NCI-H187 treated with DMSO at 0.1 percent for 48 hours (cell line): ENCODE results near the gene TRANK1.
"Not testable (repeated sequence)": the region's sequence is repeated elsewhere in the genome, so short reads cannot be mapped to it uniquely, and the experiment has no call there.

Experiments used
- DNase-seq: peaks from one replicate; lab custom pipeline; 2025; lab: John Stamatoyannopoulos, UW

Gene TRANK1

DNA sequence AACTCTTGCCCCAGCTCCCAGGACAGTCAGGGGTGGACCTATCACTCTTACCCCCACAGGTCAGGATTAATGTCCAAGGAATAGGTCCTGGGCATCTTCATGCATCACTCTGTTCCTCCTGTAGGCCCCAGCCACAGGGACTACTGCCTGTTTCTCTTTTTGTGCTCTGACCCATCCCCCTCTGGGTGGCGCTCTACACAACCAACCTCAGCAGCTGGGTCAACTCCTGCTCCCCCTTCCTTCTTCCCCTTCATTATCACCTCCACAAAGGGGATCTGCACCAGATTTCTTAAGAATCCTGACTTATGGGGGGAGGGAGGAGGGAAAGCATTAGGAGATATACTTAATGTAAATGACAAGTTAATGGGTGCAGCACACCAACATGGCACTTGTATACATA lies 12.2 kb upstream of the TRANK1 start:
- no peak for DNase-seq

DNA sequence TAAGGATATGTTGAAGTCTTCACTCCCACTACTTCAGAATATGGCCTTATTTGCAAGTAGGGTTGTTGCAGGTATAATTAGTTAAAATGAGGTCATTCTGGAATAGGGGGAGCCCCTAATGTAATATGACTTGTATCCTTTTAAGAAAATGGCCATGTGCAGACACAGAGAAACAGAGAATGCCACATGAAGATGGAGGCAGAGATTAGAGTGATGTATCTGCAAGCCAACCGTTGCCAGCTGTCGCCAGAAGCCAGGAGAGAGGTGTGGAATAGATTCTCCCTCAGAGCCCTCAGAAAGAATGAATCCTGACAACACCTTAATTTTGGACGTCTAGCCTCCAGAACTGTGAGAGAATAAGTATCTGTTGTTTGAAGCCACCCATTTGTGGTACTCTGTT lies 11.3 kb upstream of the TRANK1 start:
- no peak for DNase-seq

DNA sequence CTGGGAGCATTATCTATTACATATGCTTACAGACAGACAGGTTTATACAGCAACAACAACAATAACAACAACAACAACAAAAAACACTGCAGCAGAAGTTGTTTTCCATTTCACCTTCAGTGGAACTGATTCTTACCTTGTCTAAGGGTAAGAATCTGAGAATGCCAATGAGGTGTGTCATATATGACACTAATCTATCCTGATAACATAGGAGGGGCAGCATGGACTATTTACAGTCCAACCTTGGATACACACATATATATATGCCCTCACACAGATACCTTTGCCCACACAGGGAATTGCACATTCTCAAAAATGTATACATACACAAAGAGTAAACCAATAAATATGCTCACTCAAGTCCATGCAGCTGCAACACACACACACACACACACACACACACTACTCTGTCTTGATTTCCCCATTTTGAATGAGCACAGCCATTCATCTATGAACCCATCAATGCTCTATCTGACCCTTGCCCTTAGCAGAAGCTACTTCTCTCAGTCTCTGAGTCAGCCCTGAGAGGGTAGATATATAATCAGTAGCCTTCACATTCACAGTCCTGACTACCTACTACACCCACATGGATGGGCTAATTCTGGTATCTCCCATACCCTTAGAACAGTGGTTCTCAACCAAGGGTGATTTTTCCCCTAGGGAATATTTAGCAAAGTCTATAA lies 9.7 kb upstream of the TRANK1 start:
- DNase-seq = no peak

GRCh38 chr3:36947814-36948213 lies 3.0 kb upstream of the TRANK1 start:
- DNase-seq = not testable (repeated sequence)

DNA sequence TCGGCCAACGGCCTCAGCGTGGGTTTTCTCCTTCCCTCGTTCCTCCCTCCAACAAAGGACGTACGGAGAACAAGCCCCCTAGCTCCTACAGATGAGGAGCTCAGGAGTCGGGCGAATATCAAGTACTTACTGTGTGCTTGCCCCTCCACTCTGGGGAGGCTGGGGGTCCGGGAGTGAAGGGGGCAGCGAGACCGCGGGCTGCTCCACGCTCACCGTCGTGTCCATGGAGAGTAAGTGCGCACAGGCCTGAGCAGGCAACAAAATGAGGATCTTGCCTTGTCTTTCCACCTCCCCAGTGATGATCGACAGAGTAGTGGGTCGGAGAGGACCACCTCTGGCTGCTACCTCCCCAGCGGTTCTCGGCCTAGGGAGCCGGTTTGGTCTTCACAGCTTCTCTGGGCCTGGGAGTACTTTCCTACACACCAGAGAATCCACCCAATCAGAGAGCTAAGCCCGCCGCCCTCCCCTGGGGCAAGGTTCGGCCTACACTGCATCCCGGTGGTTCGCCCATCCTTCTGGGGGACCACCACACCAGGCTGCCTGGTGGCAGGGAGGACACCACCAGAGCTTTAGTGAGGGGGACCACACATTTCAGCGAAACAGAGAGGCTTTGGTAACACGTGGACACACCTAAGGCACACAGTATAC lies 603 bp upstream of the TRANK1 start:
- no peak for DNase-seq

DNA sequence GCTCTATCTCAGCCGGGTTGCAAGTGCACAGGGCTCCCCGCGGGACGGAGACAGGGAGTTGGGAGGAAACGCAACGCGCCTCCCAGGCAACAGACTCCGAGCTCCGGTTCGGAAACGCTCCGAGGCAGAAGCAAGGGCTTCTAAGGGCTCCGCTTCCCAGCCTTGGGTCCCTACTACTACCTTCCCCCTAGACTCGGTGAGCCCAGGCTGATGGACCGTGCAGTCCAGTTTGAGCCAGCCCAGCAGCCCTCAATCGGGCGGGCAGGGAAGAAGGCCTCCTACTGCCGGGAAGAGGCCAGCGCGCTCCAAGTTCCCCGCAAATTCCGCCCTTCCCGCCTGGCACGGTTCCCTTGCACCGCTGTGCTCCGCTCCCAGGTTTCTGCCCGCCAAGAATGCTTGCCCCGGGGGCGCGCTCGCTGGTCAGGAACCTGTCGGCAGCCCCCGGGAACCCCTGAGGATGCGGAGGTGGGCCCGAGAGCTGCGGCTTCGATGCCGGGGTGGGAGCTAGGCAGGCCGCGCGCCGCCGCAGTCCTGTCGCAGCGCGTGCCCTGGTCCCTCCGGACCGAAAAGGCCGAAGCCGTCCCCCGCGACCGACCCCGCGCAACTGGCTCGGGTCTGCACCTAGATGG lies 728 bp downstream of the TRANK1 start:
- DNase-seq = no peak

DNA sequence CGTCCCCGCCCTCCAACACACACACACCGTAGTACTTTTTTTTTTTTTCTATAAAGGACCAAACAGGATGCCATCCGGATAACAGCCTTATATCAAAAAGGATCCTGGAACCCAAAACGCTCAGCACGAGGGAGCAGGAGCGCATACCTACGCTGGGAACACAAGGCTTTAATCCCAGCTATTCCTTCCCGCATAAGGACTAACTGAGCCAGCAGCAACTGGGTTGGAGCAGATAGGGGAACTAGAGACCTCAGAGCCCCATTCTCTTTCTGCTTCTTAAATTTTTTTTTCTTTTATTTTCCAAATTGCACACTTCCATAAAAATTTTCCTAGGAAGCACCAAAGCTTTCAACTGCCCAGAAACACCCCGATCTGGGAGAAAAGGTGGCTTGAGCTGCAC lies 1.3 kb downstream of the TRANK1 start:
- DNase-seq = no peak

DNA sequence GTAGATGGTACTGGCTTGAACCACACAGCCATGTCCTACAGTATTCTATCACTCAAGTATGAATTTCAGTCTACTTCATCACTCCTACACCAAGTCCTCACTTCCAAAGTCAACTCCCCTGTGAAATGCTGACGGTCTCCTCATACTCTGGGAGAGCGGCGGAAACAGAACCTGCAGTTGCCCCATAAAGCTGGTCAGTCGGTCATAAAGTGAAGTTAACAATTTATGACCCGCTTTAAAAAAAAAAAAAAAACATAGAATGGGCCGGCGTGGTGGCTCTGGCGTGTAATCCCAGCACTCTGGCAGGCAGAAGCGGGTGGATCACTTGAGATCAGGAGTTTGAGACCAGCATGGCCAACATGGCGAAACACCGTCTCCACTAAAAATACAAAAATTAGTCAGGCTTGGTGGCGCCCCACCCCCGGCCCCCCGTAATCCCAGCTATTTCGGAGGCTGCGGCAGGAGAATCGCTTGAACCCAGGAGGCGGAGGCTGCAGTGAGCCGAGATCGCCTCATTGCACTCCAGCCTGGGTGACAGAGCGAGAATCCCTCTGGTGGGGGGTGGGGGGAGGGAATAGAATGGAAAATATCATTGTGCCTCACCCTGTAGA lies 2.1 kb downstream of the TRANK1 start:
- no peak for DNase-seq

DNA sequence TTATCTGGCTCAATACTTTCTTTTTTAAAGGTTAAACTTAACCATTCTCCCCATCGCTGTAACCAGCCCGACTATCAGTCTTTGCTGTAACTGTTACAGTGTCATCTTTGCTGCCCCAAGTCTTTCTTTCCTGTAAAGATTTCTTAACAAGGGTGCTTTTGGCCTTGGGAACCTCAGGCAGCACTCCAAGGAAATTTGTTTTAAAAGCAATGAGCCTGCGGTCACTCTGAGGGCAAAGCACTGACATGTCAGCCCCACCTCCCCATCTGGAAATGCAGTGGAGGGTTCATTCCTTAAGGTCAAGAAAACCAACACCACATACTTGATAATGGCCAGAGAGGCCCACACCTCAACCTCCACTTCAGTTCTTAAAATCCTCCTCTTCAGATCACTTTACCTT lies 3.2 kb downstream of the TRANK1 start:
- no peak for DNase-seq

- no peak for DNase-seq
Observed at GRCh38 chr3:36941162-36941561, 3.7 kb downstream of the TRANK1 start.

DNA sequence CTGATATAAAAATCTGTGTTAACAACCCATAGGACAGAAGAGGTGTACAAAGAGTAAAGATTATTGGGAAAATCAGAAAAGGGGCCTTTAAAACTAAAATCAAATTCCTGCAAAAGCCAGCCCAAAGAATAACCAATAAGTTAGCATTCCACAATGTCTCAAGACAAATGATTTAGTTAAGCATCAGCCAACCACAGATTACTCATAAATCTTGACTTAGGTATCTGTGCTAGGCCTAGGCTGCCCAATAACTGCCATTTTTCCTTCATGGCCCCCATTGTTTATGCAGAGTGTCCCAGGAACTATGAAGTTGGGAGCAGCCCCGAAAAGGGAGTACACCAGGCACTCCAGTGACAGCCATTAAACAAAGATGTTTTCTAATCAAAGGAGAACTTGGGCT lies 7.4 kb downstream of the TRANK1 start:
- DNase-seq = no peak

DNA sequence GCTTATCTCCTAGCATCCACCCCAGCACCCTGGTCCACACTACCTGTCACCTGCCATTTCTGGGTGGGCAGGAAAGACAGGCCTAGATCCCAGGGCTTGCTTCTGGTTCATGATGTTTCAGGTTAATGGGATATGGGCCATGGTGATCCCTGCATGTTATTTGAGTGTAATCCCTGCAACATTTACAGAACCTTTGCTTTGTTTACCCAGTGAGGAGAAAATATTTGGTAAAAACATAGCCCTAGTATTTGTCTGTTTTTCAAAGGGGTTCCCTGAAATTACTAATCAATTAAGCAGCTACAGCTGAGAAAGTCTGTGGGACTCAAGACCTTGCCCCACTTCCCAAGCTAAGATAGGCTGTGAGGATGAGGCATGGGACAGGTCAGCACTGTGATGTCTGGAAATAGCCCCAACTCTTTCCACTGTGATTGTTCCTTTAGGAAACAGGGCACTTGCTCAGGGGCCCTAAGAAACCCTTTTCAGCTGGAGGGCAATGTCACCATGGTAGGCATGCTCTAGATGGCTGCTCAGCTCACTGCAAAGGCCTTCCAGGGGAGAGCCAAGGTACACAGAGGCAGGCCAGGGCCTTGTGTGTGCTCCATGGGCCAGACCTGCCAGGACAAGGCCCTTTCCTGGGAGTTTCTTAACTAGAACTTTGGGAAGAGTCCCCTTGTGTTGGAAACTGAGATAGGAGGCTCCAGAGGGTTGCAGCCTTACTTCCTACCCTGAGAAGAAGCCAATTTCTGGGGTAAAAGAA lies 11.1 kb downstream of the TRANK1 start:
- no peak for DNase-seq

- DNase-seq = not testable (repeated sequence)
Observed at GRCh38 chr3:36931424-36931823, 13.4 kb downstream of the TRANK1 start.

DNA sequence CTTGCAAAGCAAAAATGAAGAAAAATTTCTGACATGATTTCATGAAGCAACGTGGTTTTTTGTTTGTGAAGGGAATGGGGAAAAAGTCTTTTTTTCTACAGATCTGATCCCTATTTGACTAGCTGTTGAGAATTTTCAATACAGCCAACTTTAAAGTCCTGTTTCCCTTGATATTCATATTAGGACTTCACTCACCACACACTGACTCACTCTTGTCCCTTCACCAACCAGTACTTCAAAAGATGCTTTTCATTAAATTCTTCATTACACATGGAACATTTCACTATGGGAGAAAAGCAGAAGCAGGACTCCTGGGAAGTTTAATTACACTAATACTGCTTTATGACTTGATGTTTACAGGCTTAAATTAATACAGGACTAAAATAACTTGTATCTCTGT lies 16.6 kb downstream of the TRANK1 start:
- DNase-seq = no peak

- DNase-seq = no peak
Observed at GRCh38 chr3:36926292-36926897, 18.5 kb downstream of the TRANK1 start.

GRCh38 chr3:36924744-36925521 lies 19.9 kb downstream of the TRANK1 start:
- DNase-seq = no peak

GRCh38 chr3:36923981-36924743 lies 20.7 kb downstream of the TRANK1 start:
- DNase-seq = no peak

GRCh38 chr3:36923523-36923943 lies 21.3 kb downstream of the TRANK1 start:
- DNase-seq = no peak

GRCh38 chr3:36920884-36921567 lies 23.8 kb downstream of the TRANK1 start:
- DNase-seq = no peak
